Fibroblast of lung (primary cell): Measurements from ENCODE around the gene CAPN12. TPM values are rescaled to one million over a fixed set of nuclear protein-coding genes. Genes with fewer than 3 reads are reported as not detected.
A peak's percentile ranks its signal among the peaks of the same experiment; 100 is the strongest.
"Not testable (repeated sequence)": the region's sequence is repeated elsewhere in the genome, so short reads cannot be mapped to it uniquely, and the experiment has no call there.

Experiments
- DNase-seq, 2 donors: peaks; one replicate each; pipeline versions ENCODE4 v3.0.0 to v3.0.0-alpha.2; 2010; ENCODE audit warnings: low read depth in 2 of 2
- H2AFZ ChIP-seq: 2 replicates; pipeline ENCODE4 v1.5.1; 2012; ENCODE audit warnings: low read length, control low read depth, inconsistent platforms
- H3K27ac ChIP-seq: 2 replicates; pipeline ENCODE4 v1.5.1; 2011; ENCODE audit warnings: low read length, control low read depth; ENCODE audit not compliant: insufficient read depth
- H3K27me3 ChIP-seq: 2 replicates; pipeline ENCODE4 v1.5.1; 2011; ENCODE audit warnings: mild to moderate bottlenecking, low read length; ENCODE audit not compliant: control insufficient read depth, insufficient read depth
- H3K36me3 ChIP-seq: 2 replicates; pipeline ENCODE4 v1.5.1; 2011; ENCODE audit warnings: low read length; ENCODE audit not compliant: control insufficient read depth, insufficient read depth
- H3K4me1 ChIP-seq: 2 replicates; pipeline ENCODE4 v1.5.1; 2011; ENCODE audit warnings: low read length; ENCODE audit not compliant: control insufficient read depth, insufficient read depth; ENCODE audit errors: extremely low read depth
- H3K4me2 ChIP-seq: 2 replicates; pipeline ENCODE4 v1.5.1; 2011; ENCODE audit warnings: low read length, control low read depth; ENCODE audit not compliant: insufficient read depth; ENCODE audit errors: extremely low read depth
- H3K4me3 ChIP-seq, 4 experiments: fragments of 200-600 bp in 1 of 4; sonication (generic) in 1 of 4; replicated peaks in 1 of 4; 2 replicates each; pipeline ENCODE4 v1.5.1; 2011 to 2016; ENCODE audit warnings: low read length in 4 of 4, low read depth in 3 of 4, mild to moderate bottlenecking in 3 of 4, control low read depth in 2 of 4, inconsistent platforms in 1 of 4, mixed read lengths in 1 of 4; ENCODE audit not compliant: insufficient read depth in 1 of 4; ENCODE audit errors: control extremely low read depth in 1 of 4
- H3K79me2 ChIP-seq: 2 replicates; pipeline ENCODE4 v1.5.1; 2012; ENCODE audit warnings: mild to moderate bottlenecking, low read length, inconsistent platforms; ENCODE audit not compliant: control insufficient read depth, insufficient read depth
- H3K9ac ChIP-seq: 2 replicates; pipeline ENCODE4 v1.5.1; 2011; ENCODE audit warnings: mild to moderate bottlenecking, low read length, control low read depth; ENCODE audit not compliant: insufficient read depth
- H3K9me3 ChIP-seq: 2 replicates; pipeline ENCODE4 v1.5.1; 2012; ENCODE audit warnings: low read depth, low read length; ENCODE audit not compliant: control insufficient read depth, insufficient read depth
- H4K20me1 ChIP-seq: 2 replicates; pipeline ENCODE4 v1.5.1; 2011; ENCODE audit warnings: low read length; ENCODE audit not compliant: control insufficient read depth, insufficient read depth; ENCODE audit errors: extremely low read depth
- CTCF ChIP-seq, 2 donors: IDR thresholded peaks in 1 of 2; conservative IDR thresholded peaks in 1 of 2; 1 replicate in 1 of 2; 2 replicates in 1 of 2; pipeline ENCODE4 v1.5.1; 2011 to 2012; ENCODE audit warnings: low read length in 2 of 2, control low read depth in 1 of 2, inconsistent platforms in 1 of 2, low read depth in 1 of 2, mild to moderate bottlenecking in 1 of 2
- EZH2 ChIP-seq: IDR thresholded peaks from 2 replicates; pipeline ENCODE4 v1.5.1; 2012; ENCODE audit warnings: low read length, control low read depth, mild to moderate bottlenecking; ENCODE audit errors: missing control alignments
- polyA plus RNA-seq, 2 donors: library from polyadenylated mRNA; depleted of rRNA in 1 of 2; stranded (reverse) in 1 of 2; unstranded in 1 of 2; fragments of >200 nt; gene quantifications; 2 replicates each; pipeline ENCODE4 v1.2.1, GENCODE V29; 2011 to 2012; ENCODE audit warnings: missing spikeins in 1 of 2
- total RNA-seq: library from RNA; depleted of rRNA; stranded (reverse); fragments of >200 nt; gene quantifications from 2 replicates; pipeline ENCODE4 v1.2.1, GENCODE V29; 2014

The CAPN12 gene
- total and polyA plus RNA-seq, 2 donors (not counting 1 experiment from before 2014, with no cell fraction given): 0.20 to 0.50 TPM

- Histone ChIP-seq H3K9ac (no peak overlapping the region), H3K36me3 (no peaks in the 10 kb centered on the region), H3K4me2 (no peak overlapping the region), H3K27me3 (no peaks in the 10 kb centered on the region), H3K4me1 (no peaks in the 10 kb centered on the region), H3K79me2 (no peaks in the 10 kb centered on the region), H3K4me3 (no peak overlapping the region), H3K27ac (no peak overlapping the region), H3K9me3 (no peaks in the 10 kb centered on the region), H4K20me1 (no peaks in the 10 kb centered on the region), H2AFZ (no peak overlapping the region)
- TF ChIP-seq EZH2: no peak
- TF ChIP-seq CTCF (conservative IDR thresholded peaks at IDR 0.05 in 1 of 2, IDR thresholded peaks at IDR 0.05 in 1 of 2; ENCODE audit: low read depth in 1 of 2, low read length in 2 of 2): no peak
- no peak for DNase-seq
Measured at GRCh38 chr19:38785187-38785699, 41.0 kb upstream of the CAPN12 start.

- Histone ChIP-seq H3K4me3 (no peak overlapping the region), H2AFZ (no peak overlapping the region), H3K4me1 (no peaks in the 10 kb centered on the region), H4K20me1 (no peaks in the 10 kb centered on the region), H3K27me3 (no peaks in the 10 kb centered on the region), H3K79me2 (no peaks in the 10 kb centered on the region), H3K4me2 (no peak overlapping the region), H3K9ac (no peak overlapping the region), H3K27ac (no peak overlapping the region), H3K36me3 (no peaks in the 10 kb centered on the region), H3K9me3 (no peaks in the 10 kb centered on the region)
- TF ChIP-seq EZH2 (no peak), CTCF (conservative IDR thresholded peaks at IDR 0.05 in 1 of 2, IDR thresholded peaks at IDR 0.05 in 1 of 2; ENCODE audit: low read depth in 1 of 2, low read length in 2 of 2) (no peak)
- DNase-seq: peak; percentile 22 to 28
Measured at GRCh38 chr19:38784224-38784623, 40.0 kb upstream of the CAPN12 start.

GRCh38 chr19:38782212-38782611 lies 37.9 kb upstream of the CAPN12 start:
- not testable (repeated sequence) for DNase-seq, H3K9me3 ChIP-seq, H4K20me1 ChIP-seq, H3K4me1 ChIP-seq, H3K27ac ChIP-seq, H2AFZ ChIP-seq, H3K79me2 ChIP-seq, H3K9ac ChIP-seq, H3K4me2 ChIP-seq, H3K36me3 ChIP-seq, H3K4me3 ChIP-seq, H3K27me3 ChIP-seq
